ENCODE data around the gene ZNF564. TPM values are rescaled to one million over a fixed set of nuclear protein-coding genes. Genes with fewer than 3 reads are reported as not detected.
A peak's percentile ranks its signal among the peaks of the same experiment; 100 is the strongest.

ZNF564 gene
- total and polyA plus RNA-seq, 2 of the 13 experiments (the other 11 are each of a cell fraction or from before 2014, with no cell fraction given), result 2.3 to 11.1 TPM

- TF ChIP-seq ZNF878 (CRISPR knock-in tag; IDR thresholded peaks at IDR 0.05) (peak; percentile 84), CBFB (CRISPR knock-in tag; IDR thresholded peaks at IDR 0.05) (no peak), PAXIP1 (CRISPR knock-in tag; conservative IDR thresholded peaks at IDR 0.05) (peak; percentile 66), ZNF781 (CRISPR knock-in tag; IDR thresholded peaks at IDR 0.05; ENCODE audit: borderline replicate concordance, not compliant biosample characterization) (no peak), MYNN (CRISPR knock-in tag; IDR thresholded peaks at IDR 0.05; ENCODE audit: low read depth) (no peak), ZNF850 (CRISPR knock-in tag; conservative IDR thresholded peaks at IDR 0.05) (no peak), CERS6 (CRISPR knock-in tag; IDR thresholded peaks at IDR 0.05) (no peak), ZNF589 (CRISPR knock-in tag; conservative IDR thresholded peaks at IDR 0.05) (no peak), ZNF691 (CRISPR knock-in tag; IDR thresholded peaks at IDR 0.05; ENCODE audit: borderline replicate concordance, low read depth) (peak; percentile 77; the same call in 1 of the 2 replicates), HNF1B (CRISPR knock-in tag; IDR thresholded peaks at IDR 0.05) (peak; percentile 79; the same call in 1 of the 2 replicates), TFDP1 (CRISPR knock-in tag; IDR thresholded peaks at IDR 0.05; ENCODE audit: borderline replicate concordance) (peak; percentile 94), ZBTB21 (CRISPR knock-in tag; IDR thresholded peaks at IDR 0.05) (no peak), SRY (CRISPR knock-in tag; IDR thresholded peaks at IDR 0.05) (peak; percentile 36; the same call in 1 of the 2 replicates), CEBPG (CRISPR knock-in tag; IDR thresholded peaks at IDR 0.05) (peak; percentile 49; the same call in 1 of the 2 replicates), FOXP1 (IDR thresholded peaks at IDR 0.05) (no peak), FOXP1 (CRISPR knock-in tag; IDR thresholded peaks at IDR 0.05) (0 out of 2 replicates have a peak, but pooled peaks have one; percentile 19), ISL2 (CRISPR knock-in tag; IDR thresholded peaks at IDR 0.05) (peak; percentile 48), DR1 (CRISPR knock-in tag; IDR thresholded peaks at IDR 0.05) (peak; percentile 95), FLYWCH1 (CRISPR knock-in tag; IDR thresholded peaks at IDR 0.05) (no peak)
These were observed 56.1 kb downstream of the ZNF564 start (continued) for GRCh38 chr19:12495002-12495802.
